ENCODE measurements around the gene AQP6. TPM values are rescaled to one million over a fixed set of nuclear protein-coding genes. Genes with fewer than 3 reads are reported as not detected.

AQP6 gene
- total RNA-seq, 1 experiment from 2014 or later: 0.09 TPM

GRCh38 chr12:49965836-49966235 is 6.9 kb upstream of the AQP6 start:
- ATAC-seq (no peak), DNase-seq (ENCODE audit: low spot score) (no peak)
- Mint-ChIP-seq H3K27ac (no peak overlapping the region), H3K4me3 (no peak overlapping the region), H3K4me1 (peaks cover 10% of the 10 kb centered on the region), H3K9me3 (no peaks in the 10 kb centered on the region), H3K36me3 (no peaks in the 10 kb centered on the region), H3K27me3 (ENCODE audit: low read depth) (peaks cover 42% of the 10 kb centered on the region)
- CTCF ChIA-PET: interaction anchor here (0.6 to 10.9 kb wide), 27 partner anchors 9 to 808 kb away, joined by 3 to 219 read pairs (median 24); partner anchors contain the start of genes AQP2, BCDIN3D, COX14 and SMARCD1
- POLR2A ChIA-PET: interaction anchor here (0.9 kb wide), 1 partner anchor 224 kb away, joined by 3 read pairs; the partner anchor contains the start of gene TMBIM6
- TF ChIP-seq SOX15 (CRISPR knock-in tag; IDR thresholded peaks at IDR 0.05) (no peak), MXD4 (CRISPR knock-in tag; IDR thresholded peaks at IDR 0.05; ENCODE audit: borderline replicate concordance) (no peak), CBFB (CRISPR knock-in tag; IDR thresholded peaks at IDR 0.05; ENCODE audit: low read depth) (no peak), PRDM15 (CRISPR knock-in tag; IDR thresholded peaks at IDR 0.05) (no peak), ZNF263 (CRISPR knock-in tag; IDR thresholded peaks at IDR 0.05; ENCODE audit: low read depth) (no peak)

GRCh38 chr12:49966511-49967041 is 6.2 kb upstream of the AQP6 start:
- DNase-seq (ENCODE audit: low spot score) (no peak), ATAC-seq (peak; percentile 11)
- POLR2A ChIA-PET: interaction anchor here (0.9 to 2.7 kb wide), 2 partner anchors 89 to 225 kb away, joined by 3 to 7 read pairs; partner anchors contain the start of gene TMBIM6
- no peak for TF ChIP-seq NFE2L1 (CRISPR knock-in tag; IDR thresholded peaks at IDR 0.05)
- no peak for TF ChIP-seq RELA (CRISPR knock-in tag; IDR thresholded peaks at IDR 0.05; ENCODE audit: borderline replicate concordance)
- no peak for TF ChIP-seq SMAD3 (CRISPR knock-in tag; IDR thresholded peaks at IDR 0.05; ENCODE audit: borderline replicate concordance)
- TF ChIP-seq FOXK1 (CRISPR knock-in tag; IDR thresholded peaks at IDR 0.05): no peak
- TF ChIP-seq HMGA2 (CRISPR knock-in tag; IDR thresholded peaks at IDR 0.05): no peak
- no peak for TF ChIP-seq ZNF138 (CRISPR knock-in tag; conservative IDR thresholded peaks at IDR 0.05)
- no peak for TF ChIP-seq PREB (CRISPR knock-in tag; IDR thresholded peaks at IDR 0.05; ENCODE audit: borderline replicate concordance)
- no peak for TF ChIP-seq ZBTB21 (CRISPR knock-in tag; IDR thresholded peaks at IDR 0.05; ENCODE audit: borderline replicate concordance)
- TF ChIP-seq JUN (CRISPR knock-in tag; IDR thresholded peaks at IDR 0.05): no peak
- TF ChIP-seq CDX4 (CRISPR knock-in tag; IDR thresholded peaks at IDR 0.05; ENCODE audit: borderline replicate concordance): no peak
- no peak for TF ChIP-seq USF1 (CRISPR knock-in tag; IDR thresholded peaks at IDR 0.05)
- TF ChIP-seq ZNF281 (CRISPR knock-in tag; IDR thresholded peaks at IDR 0.05): no peak
- TF ChIP-seq FOXJ3 (CRISPR knock-in tag; IDR thresholded peaks at IDR 0.05; ENCODE audit: borderline replicate concordance): no peak
- no peak for TF ChIP-seq ZNF416 (CRISPR knock-in tag; IDR thresholded peaks at IDR 0.05)
- Mint-ChIP-seq H3K36me3 (no peaks in the 10 kb centered on the region), H3K4me1 (peaks cover 10% of the 10 kb centered on the region), H3K9me3 (no peaks in the 10 kb centered on the region), H3K27ac (no peak overlapping the region), H3K4me3 (peak overlapping the region; percentile 59; the same call in 1 of the 2 replicates), H3K27me3 (ENCODE audit: low read depth) (peaks cover 37% of the 10 kb centered on the region)
- CTCF ChIA-PET: interaction anchor here (0.6 to 10.9 kb wide), 69 partner anchors 10 to 809 kb away, joined by 3 to 219 read pairs (median 7); partner anchors contain the start of genes AQP2, BCDIN3D, COX14 and FAIM2

Data from WTC11 (cell line).